Keratinocyte (primary cell): ENCODE measurements around the gene ZMYND8. TPM values are rescaled to one million over a fixed set of nuclear protein-coding genes. Genes with fewer than 3 reads are reported as not detected.
A peak's percentile ranks its signal among the peaks of the same experiment; 100 is the strongest.

Experiments
- DNase-seq: peaks from one replicate; pipeline ENCODE4 v3.0.0-alpha.2; 2011; ENCODE audit warnings: low read depth, missing footprints, low spot score
- FAIRE-seq: peaks from 2 replicates; lab custom pipeline; 2011; peaks lifted over from hg19 to GRCh38; lab: Jason Lieb, UNC
- H2AFZ ChIP-seq: 2 replicates; pipeline ENCODE4 v1.6.0; 2012; ENCODE audit warnings: low read length, control low read depth, inconsistent platforms; ENCODE audit not compliant: control insufficient read depth
- H3K27ac ChIP-seq: 2 replicates; pipeline ENCODE4 v1.5.1; 2011; ENCODE audit warnings: low read length; ENCODE audit not compliant: control insufficient read depth, insufficient read depth
- H3K27me3 ChIP-seq: 3 replicates; pipeline ENCODE4 v1.6.0; 2011; ENCODE audit warnings: low read length; ENCODE audit not compliant: control insufficient read depth, insufficient read depth; ENCODE audit errors: extremely low read depth
- H3K36me3 ChIP-seq, 2 experiments: 2 replicates in 1 of 2; 3 replicates in 1 of 2; pipeline ENCODE4 v1.5.1; 2011; ENCODE audit warnings: low read length in 2 of 2, mild to moderate bottlenecking in 1 of 2; ENCODE audit not compliant: control insufficient read depth in 2 of 2, insufficient read depth in 2 of 2; ENCODE audit errors: extremely low read depth in 1 of 2
- H3K4me1 ChIP-seq: 3 replicates; pipeline ENCODE4 v1.5.1; 2011; ENCODE audit warnings: low read length; ENCODE audit not compliant: control insufficient read depth, insufficient read depth; ENCODE audit errors: extremely low read depth
- H3K4me2 ChIP-seq: 3 replicates; pipeline ENCODE4 v1.6.0; 2011; ENCODE audit warnings: low read depth, low read length; ENCODE audit not compliant: control insufficient read depth, insufficient read depth; ENCODE audit errors: extremely low read depth
- H3K4me3 ChIP-seq, 3 experiments: fragments of 200-600 bp in 1 of 3; sonication (generic) in 1 of 3; 2 replicates in 2 of 3; 3 replicates in 1 of 3; pipeline ENCODE4 v1.5.1; 2011 to 2016; ENCODE audit warnings: low read length in 3 of 3, mild to moderate bottlenecking in 3 of 3, control low read depth in 2 of 3, inconsistent platforms in 1 of 3, low read depth in 1 of 3, mixed read lengths in 1 of 3, mixed run types in 1 of 3, moderate library complexity in 1 of 3; ENCODE audit not compliant: control insufficient read depth in 2 of 3, insufficient read depth in 2 of 3; ENCODE audit errors: extremely low read depth in 1 of 3
- H3K79me2 ChIP-seq: 2 replicates; pipeline ENCODE4 v1.6.0; 2012; ENCODE audit warnings: low read length; ENCODE audit not compliant: control insufficient read depth, insufficient read depth
- H3K9ac ChIP-seq: 3 replicates; pipeline ENCODE4 v1.6.0; 2011; ENCODE audit warnings: low read length; ENCODE audit not compliant: control insufficient read depth, insufficient read depth; ENCODE audit errors: extremely low read depth
- H3K9me1 ChIP-seq: 3 replicates; pipeline ENCODE4 v1.6.0; 2011; ENCODE audit warnings: low read length; ENCODE audit not compliant: control insufficient read depth, insufficient read depth; ENCODE audit errors: extremely low read depth
- H3K9me3 ChIP-seq: 2 replicates; pipeline ENCODE4 v1.5.1; 2012; ENCODE audit warnings: low read depth, low read length; ENCODE audit not compliant: control insufficient read depth
- H4K20me1 ChIP-seq: 3 replicates; pipeline ENCODE4 v1.6.0; 2011; ENCODE audit warnings: low read length; ENCODE audit not compliant: control insufficient read depth, insufficient read depth; ENCODE audit errors: extremely low read depth
- CTCF ChIP-seq, 3 experiments: IDR thresholded peaks in 1 of 3; conservative IDR thresholded peaks in 1 of 3; optimal IDR thresholded peaks in 1 of 3; 2 replicates in 2 of 3; 3 replicates in 1 of 3; pipeline versions ENCODE3 to v1.5.1; 2011; ENCODE audit warnings: low read length in 3 of 3, mild to moderate bottlenecking in 3 of 3, moderate library complexity in 2 of 3, control low read depth in 1 of 3, inconsistent platforms in 1 of 3; ENCODE audit not compliant: insufficient read depth in 2 of 3; ENCODE audit errors: extremely low read depth in 1 of 3
- EZH2 ChIP-seq: IDR thresholded peaks from one replicate; pipeline ENCODE4 v1.6.1; 2012; ENCODE audit warnings: inconsistent platforms, mild to moderate bottlenecking, low read length, moderate library complexity
- dilution Hi-C: fragments of 300-500 bp; cut with MboI; formaldehyde crosslinking; loops from one replicate; pipeline ENCODE4 v1.7.0; 2020; ENCODE audit warnings: low sequenced_read_pairs; ENCODE audit not compliant: extremely low pct_ligation_motif_present
- polyA plus RNA-seq, 5 experiments: library from polyadenylated mRNA; depleted of rRNA in 3 of 5; stranded (reverse) in 3 of 5; stranded (forward) in 1 of 5; unstranded in 1 of 5; fragments of >200 nt; gene quantifications; 1 replicate in 1 of 5; 2 replicates in 3 of 5; 3 replicates in 1 of 5; pipeline versions ENCODE4 v1.2.1 to v1.2.3, GENCODE V29; 2011 to 2012; ENCODE audit warnings: missing spikeins in 2 of 5, low read depth in 1 of 5, low replicate concordance in 1 of 5

The ZMYND8 gene
- polyA plus RNA-seq, 1 donor (not counting 4 experiments of a cell fraction or from before 2014, with no cell fraction given) = 39.8 TPM

GRCh38 chr20:47303736-47304135 lies 52.8 kb downstream of the ZMYND8 start:
- H3K4me3 ChIP-seq = no peak overlapping the region
- FAIRE-seq = no peak
- peaks cover 29 to 43% of the 10 kb centered on the region in 2 experiments for H3K36me3 ChIP-seq
- dilution Hi-C loops = no loop called here
- peaks cover 77% of the 10 kb centered on the region for H3K79me2 ChIP-seq
- DNase-seq = no peak
- TF ChIP-seq EZH2 (no peak), CTCF (optimal IDR thresholded peaks at IDR 0.05 in 1 of 3, IDR thresholded peaks at IDR 0.05 in 1 of 3, conservative IDR thresholded peaks at IDR 0.05 in 1 of 3; ENCODE audit: extremely low read depth in 1 of 3, insufficient read depth in 2 of 3, low read length in 3 of 3) (no peak)
- H3K4me1 ChIP-seq = peaks cover 24% of the 10 kb centered on the region
- peak overlapping the region; percentile 25 for H3K9ac ChIP-seq
- no peak overlapping the region for H2AFZ ChIP-seq
- H4K20me1 ChIP-seq = no peaks in the 10 kb centered on the region
- H3K27me3 ChIP-seq = no peaks in the 10 kb centered on the region
- no peaks in the 10 kb centered on the region for H3K9me1 ChIP-seq
- H3K4me2 ChIP-seq = no peak overlapping the region
- H3K27ac ChIP-seq = peak overlapping the region; percentile 24
- H3K9me3 ChIP-seq = no peaks in the 10 kb centered on the region

- Histone ChIP-seq H2AFZ (no peak overlapping the region), H3K4me3 (no peak overlapping the region), H3K4me1 (peaks cover 17% of the 10 kb centered on the region), H3K9me1 (no peaks in the 10 kb centered on the region), H3K79me2 (peaks cover 60% of the 10 kb centered on the region), H3K27me3 (no peaks in the 10 kb centered on the region), H3K4me2 (no peak overlapping the region), H3K36me3 (peaks cover 42% of the 10 kb centered on the region in 2 experiments), H3K9ac (no peak overlapping the region), H3K27ac (no peak overlapping the region), H4K20me1 (no peaks in the 10 kb centered on the region), H3K9me3 (no peaks in the 10 kb centered on the region)
- FAIRE-seq = no peak
- DNase-seq = no peak
- TF ChIP-seq CTCF (optimal IDR thresholded peaks at IDR 0.05 in 1 of 3, IDR thresholded peaks at IDR 0.05 in 1 of 3, conservative IDR thresholded peaks at IDR 0.05 in 1 of 3; ENCODE audit: extremely low read depth in 1 of 3, insufficient read depth in 2 of 3, low read length in 3 of 3) (no peak), EZH2 (no peak)
- dilution Hi-C loops = no loop called here
These were observed 56.4 kb downstream of the ZMYND8 start for GRCh38 chr20:47300071-47300470.
